Measurements from ENCODE around the gene FOCAD.

FOCAD gene

DNA sequence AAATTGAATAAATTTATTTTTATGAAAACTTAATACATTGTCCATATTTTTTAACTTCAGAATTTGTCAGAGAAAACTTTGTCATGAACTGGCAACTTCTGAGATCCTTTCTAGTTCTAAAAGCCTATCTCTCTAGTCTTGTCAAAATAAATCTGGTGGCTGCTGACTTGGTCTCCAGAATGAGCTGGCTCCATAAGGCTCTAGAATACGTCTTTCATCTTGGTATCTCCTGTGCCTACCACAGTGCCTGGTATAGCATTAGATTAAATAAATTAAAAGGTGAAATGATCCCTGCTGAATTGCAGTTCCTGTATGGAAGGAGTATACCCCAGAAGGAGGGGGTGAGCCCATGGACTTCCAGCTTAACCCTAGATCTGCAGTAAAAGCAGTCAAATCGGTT, 2.6 kb upstream of the FOCAD start:
- no peak for DNase-seq (ENCODE audit: insufficient read length, low spot score)
- TF ChIP-seq PAX5 (IDR thresholded peaks at IDR 0.05; ENCODE audit: insufficient read depth, low read length, severe bottlenecking) (no peak), POU2F2 (IDR thresholded peaks at IDR 0.05; ENCODE audit: low read depth, low read length) (no peak), SPI1 (IDR thresholded peaks at IDR 0.05; ENCODE audit: low read depth, low read length) (no peak), POLR2AphosphoS5 (IDR thresholded peaks at IDR 0.05; ENCODE audit: low read depth, low read length) (no peak), TAF1 (IDR thresholded peaks at IDR 0.05; ENCODE audit: low read depth, low read length) (no peak), POLR2A (IDR thresholded peaks at IDR 0.05; ENCODE audit: low read depth, low read length) (no peak)
- no peak for FAIRE-seq

DNA sequence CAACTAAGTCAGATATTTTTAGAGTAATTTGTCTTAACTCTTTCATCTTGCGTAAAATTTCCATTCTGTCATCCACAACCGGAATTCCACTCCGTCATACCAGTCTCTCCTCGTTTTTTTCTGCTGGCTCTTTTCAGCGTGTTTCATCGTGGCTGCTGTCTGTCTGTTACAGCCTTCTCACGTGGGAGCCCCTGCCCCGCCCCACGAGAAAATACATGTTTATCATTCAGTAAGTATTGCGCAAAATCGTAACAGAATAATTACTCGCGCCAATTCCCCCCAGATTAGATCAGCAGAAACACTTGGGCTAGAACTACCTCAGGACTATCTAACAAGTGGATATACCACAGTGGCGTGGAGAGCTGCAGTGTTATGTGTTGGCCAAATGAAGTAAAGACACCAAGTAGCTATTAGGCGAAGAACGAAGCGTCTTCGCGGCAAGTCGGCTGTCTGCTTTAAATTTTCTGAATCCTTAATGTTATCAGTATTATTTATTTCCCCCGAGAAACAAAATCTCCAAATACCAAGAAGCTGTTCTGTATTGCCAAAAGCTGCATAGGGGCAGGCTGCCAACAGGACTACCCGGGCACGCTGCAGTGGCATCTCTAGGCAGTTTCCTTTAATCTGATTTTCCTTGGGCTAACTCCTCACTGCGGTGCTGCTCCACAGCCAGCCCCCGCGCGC, 566 bp upstream of the FOCAD start:
- TF ChIP-seq POU2F2 (IDR thresholded peaks at IDR 0.05; ENCODE audit: low read depth, low read length) = no peak
- no peak for TF ChIP-seq POLR2AphosphoS5 (IDR thresholded peaks at IDR 0.05; ENCODE audit: low read depth, low read length)
- no peak for TF ChIP-seq TAF1 (IDR thresholded peaks at IDR 0.05; ENCODE audit: low read depth, low read length)
- no peak for TF ChIP-seq SPI1 (IDR thresholded peaks at IDR 0.05; ENCODE audit: low read depth, low read length)
- TF ChIP-seq PAX5 (IDR thresholded peaks at IDR 0.05; ENCODE audit: insufficient read depth, low read length, severe bottlenecking) = no peak
- TF ChIP-seq POLR2A (IDR thresholded peaks at IDR 0.05; ENCODE audit: low read depth, low read length) = no peak
- DNase-seq (ENCODE audit: insufficient read length, low spot score) = peak; percentile 6
- FAIRE-seq = no peak

DNA sequence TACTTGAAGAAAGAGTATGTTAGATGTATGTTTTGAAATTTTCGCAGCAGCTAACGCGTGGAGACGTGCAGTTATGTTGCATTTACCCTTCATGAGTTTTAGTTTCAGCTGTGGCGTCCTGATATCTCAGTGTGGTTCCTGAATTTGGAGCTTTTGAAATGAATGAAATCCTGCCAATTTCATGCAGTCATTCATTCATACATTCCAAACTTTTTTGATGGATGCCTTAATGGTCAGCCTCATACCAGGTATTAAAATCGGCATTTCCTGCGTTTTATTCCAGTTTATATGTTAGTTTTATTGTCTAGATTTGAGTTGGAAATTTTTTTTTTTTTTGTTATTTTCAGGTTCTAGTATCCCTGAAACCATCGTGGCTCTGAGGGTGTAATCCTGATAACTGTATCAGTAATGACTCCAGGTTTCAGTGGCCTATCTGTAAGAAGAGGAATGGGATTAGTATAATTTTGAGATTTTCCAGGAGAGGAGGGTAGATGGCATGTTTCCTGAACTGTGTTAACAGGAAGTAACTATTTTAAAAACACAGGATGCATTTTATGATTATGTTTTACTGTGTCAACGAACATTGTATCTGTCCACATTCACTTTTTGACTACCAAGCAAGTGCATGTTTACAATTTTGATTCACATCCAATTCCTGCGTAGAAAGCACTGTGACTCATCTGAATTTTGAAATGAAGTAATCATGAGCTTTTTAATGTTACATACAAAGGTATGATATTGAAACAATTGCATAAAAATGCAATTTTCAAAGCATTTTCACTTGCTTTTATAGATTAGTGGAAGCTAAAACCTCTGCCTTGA, 1.0 kb downstream of the FOCAD start:
- TF ChIP-seq PAX5 (IDR thresholded peaks at IDR 0.05; ENCODE audit: insufficient read depth, low read length, severe bottlenecking) (no peak), POLR2A (IDR thresholded peaks at IDR 0.05; ENCODE audit: low read depth, low read length) (no peak), SPI1 (IDR thresholded peaks at IDR 0.05; ENCODE audit: low read depth, low read length) (no peak), POLR2AphosphoS5 (IDR thresholded peaks at IDR 0.05; ENCODE audit: low read depth, low read length) (no peak), TAF1 (IDR thresholded peaks at IDR 0.05; ENCODE audit: low read depth, low read length) (no peak), POU2F2 (IDR thresholded peaks at IDR 0.05; ENCODE audit: low read depth, low read length) (no peak)
- FAIRE-seq (no peak), DNase-seq (ENCODE audit: insufficient read length, low spot score) (no peak)

DNA sequence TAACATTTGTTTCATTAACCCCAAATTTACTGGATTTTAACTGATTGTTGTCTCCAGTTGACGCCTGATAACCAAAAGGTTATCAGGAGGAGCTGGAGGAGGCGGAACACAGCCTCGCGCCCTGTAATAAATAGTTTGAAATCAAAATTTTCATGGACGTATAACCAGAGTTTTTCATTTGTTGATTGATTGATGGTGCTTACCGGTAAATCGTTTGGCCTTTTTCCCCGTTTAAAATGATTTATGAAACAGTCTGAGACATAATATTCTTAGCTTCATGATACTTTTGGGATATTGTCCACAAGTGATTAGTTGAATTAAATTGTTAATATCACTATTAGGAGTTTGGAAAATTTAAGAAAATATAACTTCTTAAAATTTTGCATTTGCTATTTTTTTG, 1.7 kb downstream of the FOCAD start:
- FAIRE-seq = no peak
- DNase-seq (ENCODE audit: insufficient read length, low spot score) = no peak
- TF ChIP-seq SPI1 (IDR thresholded peaks at IDR 0.05; ENCODE audit: low read depth, low read length) (no peak), POU2F2 (IDR thresholded peaks at IDR 0.05; ENCODE audit: low read depth, low read length) (no peak), PAX5 (IDR thresholded peaks at IDR 0.05; ENCODE audit: insufficient read depth, low read length, severe bottlenecking) (no peak), POLR2A (IDR thresholded peaks at IDR 0.05; ENCODE audit: low read depth, low read length) (no peak), POLR2AphosphoS5 (IDR thresholded peaks at IDR 0.05; ENCODE audit: low read depth, low read length) (no peak), TAF1 (IDR thresholded peaks at IDR 0.05; ENCODE audit: low read depth, low read length) (no peak)

DNA sequence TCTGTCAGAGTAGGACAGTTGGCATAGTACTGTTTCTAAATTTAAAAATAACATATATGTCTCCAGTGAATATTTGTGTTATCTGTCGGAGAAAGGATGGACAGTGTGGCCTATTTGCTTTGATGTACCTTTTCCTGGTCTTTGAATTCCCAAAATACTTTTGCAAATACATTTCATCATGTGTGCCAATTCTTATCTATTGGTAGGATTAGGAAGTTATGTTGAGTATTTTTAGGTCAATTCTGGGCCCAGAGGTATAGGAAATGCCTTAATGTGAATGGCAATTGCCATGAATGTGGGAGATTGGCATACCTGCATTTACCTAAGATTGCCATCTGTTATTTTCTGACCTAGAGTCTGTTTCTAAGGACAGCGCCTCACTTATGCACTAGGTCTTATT, 5.8 kb downstream of the FOCAD start:
- no peak for FAIRE-seq
- no peak for TF ChIP-seq TAF1 (IDR thresholded peaks at IDR 0.05; ENCODE audit: low read depth, low read length)
- TF ChIP-seq PAX5 (IDR thresholded peaks at IDR 0.05; ENCODE audit: insufficient read depth, low read length, severe bottlenecking) = no peak
- no peak for TF ChIP-seq POLR2A (IDR thresholded peaks at IDR 0.05; ENCODE audit: low read depth, low read length)
- no peak for DNase-seq (ENCODE audit: insufficient read length, low spot score)

DNA sequence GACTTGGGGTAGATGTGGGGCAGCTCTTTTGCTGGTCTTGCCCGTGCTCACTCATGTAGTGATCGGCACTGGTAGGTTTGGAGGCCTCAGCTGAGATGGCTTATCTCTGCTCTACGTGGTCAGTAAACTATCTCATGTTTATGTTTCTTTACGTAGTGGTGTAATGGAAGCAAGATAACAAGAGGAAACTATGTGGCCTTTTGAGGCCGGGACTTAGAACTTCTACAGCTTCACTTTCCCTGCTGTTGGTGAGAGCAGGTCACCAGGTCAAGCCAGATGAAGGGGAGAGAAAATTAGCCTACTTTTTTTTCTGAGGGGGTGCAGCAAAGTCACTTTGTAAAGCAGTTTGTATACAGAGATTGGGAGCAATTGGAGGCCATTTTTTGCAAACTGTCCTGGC, 8.5 kb downstream of the FOCAD start:
- FAIRE-seq (peak; percentile 65), DNase-seq (ENCODE audit: insufficient read length, low spot score) (no peak)
- TF ChIP-seq TAF1 (IDR thresholded peaks at IDR 0.05; ENCODE audit: low read depth, low read length) = no peak
- no peak for TF ChIP-seq POLR2AphosphoS5 (IDR thresholded peaks at IDR 0.05; ENCODE audit: low read depth, low read length)
- no peak for TF ChIP-seq POU2F2 (IDR thresholded peaks at IDR 0.05; ENCODE audit: low read depth, low read length)

DNA sequence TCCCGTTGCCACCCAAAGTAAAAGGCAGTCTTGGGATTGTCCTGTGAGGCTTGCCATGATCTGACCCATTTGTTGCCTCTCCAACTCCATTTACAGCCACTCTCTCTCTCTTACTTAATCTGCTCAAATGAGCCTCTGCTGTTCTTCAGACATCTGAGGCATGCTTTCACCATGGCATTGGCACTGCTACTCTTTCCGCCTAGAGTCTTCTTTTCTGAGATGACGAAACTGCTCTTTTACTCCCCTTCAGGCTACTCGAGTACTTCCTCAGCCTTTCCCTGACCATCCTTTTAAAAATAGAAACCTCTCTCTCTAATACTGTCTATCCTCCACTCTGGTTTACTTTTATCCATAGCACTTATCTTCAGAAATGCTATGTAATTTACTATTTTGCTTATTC, 9.0 kb downstream of the FOCAD start:
- FAIRE-seq (no peak), DNase-seq (ENCODE audit: insufficient read length, low spot score) (no peak)
- no peak for TF ChIP-seq POLR2A (IDR thresholded peaks at IDR 0.05; ENCODE audit: low read depth, low read length)
- no peak for TF ChIP-seq SPI1 (IDR thresholded peaks at IDR 0.05; ENCODE audit: low read depth, low read length)
- TF ChIP-seq POLR2AphosphoS5 (IDR thresholded peaks at IDR 0.05; ENCODE audit: low read depth, low read length) = no peak
- no peak for TF ChIP-seq PAX5 (IDR thresholded peaks at IDR 0.05; ENCODE audit: insufficient read depth, low read length, severe bottlenecking)
- TF ChIP-seq POU2F2 (IDR thresholded peaks at IDR 0.05; ENCODE audit: low read depth, low read length) = no peak

DNA sequence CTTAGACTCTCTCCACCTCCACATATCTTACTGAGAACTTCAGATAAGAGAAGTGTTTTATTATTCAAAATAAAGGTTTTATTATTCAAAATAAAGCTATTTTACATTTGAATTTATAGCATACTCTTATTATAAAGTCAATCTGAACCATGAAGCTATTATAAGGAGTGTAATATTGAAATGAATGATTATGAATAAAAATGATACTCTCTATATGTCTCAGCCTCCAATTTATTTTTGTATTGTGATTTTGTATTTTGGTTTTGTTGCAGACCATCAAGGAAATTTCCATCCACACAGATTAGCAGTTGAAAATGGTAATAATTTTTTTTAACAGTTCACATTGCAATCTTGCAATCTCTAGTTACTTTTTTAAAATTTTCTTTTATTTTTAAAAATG, 10.2 kb downstream of the FOCAD start:
- TF ChIP-seq POLR2A (IDR thresholded peaks at IDR 0.05; ENCODE audit: low read depth, low read length) (no peak), SPI1 (IDR thresholded peaks at IDR 0.05; ENCODE audit: low read depth, low read length) (no peak), PAX5 (IDR thresholded peaks at IDR 0.05; ENCODE audit: insufficient read depth, low read length, severe bottlenecking) (no peak), TAF1 (IDR thresholded peaks at IDR 0.05; ENCODE audit: low read depth, low read length) (no peak), POU2F2 (IDR thresholded peaks at IDR 0.05; ENCODE audit: low read depth, low read length) (no peak), POLR2AphosphoS5 (IDR thresholded peaks at IDR 0.05; ENCODE audit: low read depth, low read length) (no peak)
- no peak for DNase-seq (ENCODE audit: insufficient read length, low spot score)
- FAIRE-seq = no peak

DNA sequence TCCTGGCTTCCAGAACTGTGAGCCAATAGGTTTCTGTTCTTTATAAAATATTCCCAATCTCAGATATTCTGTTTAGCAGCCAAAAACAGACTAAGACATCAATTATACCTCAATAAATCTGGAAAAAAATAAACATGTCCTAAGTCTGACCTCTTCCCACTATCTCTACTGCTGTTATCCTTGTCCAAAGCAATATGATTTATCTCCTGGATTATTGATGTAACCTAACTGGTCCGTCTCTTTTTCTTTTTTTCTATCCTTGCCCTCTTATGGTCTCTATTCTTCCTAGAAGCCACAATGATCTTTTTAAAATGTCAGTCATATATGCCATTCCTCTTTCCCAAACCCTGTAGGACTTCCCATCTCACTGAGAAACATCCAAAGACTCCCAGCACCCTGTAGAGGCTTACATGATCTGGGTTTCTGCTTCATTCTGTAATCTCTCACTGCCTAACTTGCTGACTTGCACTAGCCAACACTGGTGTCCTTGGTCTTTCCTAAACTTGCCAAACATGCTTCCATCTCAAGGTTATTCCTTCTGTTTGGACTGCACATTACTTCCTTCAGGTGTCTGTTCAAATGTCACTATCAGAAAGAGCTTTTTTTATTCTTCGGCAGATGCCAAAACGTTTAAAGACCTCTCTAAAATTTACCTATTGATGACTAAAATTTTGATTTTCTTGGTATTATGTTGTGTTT, 13.1 kb downstream of the FOCAD start:
- FAIRE-seq (no peak), DNase-seq (ENCODE audit: insufficient read length, low spot score) (no peak)
- no peak for TF ChIP-seq POLR2AphosphoS5 (IDR thresholded peaks at IDR 0.05; ENCODE audit: low read depth, low read length)
- TF ChIP-seq POLR2A (IDR thresholded peaks at IDR 0.05; ENCODE audit: low read depth, low read length) = no peak
- TF ChIP-seq PAX5 (IDR thresholded peaks at IDR 0.05; ENCODE audit: insufficient read depth, low read length, severe bottlenecking) = no peak
- no peak for TF ChIP-seq SPI1 (IDR thresholded peaks at IDR 0.05; ENCODE audit: low read depth, low read length)
- TF ChIP-seq POU2F2 (IDR thresholded peaks at IDR 0.05; ENCODE audit: low read depth, low read length) = no peak
- TF ChIP-seq TAF1 (IDR thresholded peaks at IDR 0.05; ENCODE audit: low read depth, low read length) = no peak

Data from GM12891 (cell line).